ENCODE results near the gene RUSF1.
"Not testable (repeated sequence)": the region's sequence is repeated elsewhere in the genome, so short reads cannot be mapped to it uniquely, and the experiment has no call there.

The RUSF1 gene

DNA sequence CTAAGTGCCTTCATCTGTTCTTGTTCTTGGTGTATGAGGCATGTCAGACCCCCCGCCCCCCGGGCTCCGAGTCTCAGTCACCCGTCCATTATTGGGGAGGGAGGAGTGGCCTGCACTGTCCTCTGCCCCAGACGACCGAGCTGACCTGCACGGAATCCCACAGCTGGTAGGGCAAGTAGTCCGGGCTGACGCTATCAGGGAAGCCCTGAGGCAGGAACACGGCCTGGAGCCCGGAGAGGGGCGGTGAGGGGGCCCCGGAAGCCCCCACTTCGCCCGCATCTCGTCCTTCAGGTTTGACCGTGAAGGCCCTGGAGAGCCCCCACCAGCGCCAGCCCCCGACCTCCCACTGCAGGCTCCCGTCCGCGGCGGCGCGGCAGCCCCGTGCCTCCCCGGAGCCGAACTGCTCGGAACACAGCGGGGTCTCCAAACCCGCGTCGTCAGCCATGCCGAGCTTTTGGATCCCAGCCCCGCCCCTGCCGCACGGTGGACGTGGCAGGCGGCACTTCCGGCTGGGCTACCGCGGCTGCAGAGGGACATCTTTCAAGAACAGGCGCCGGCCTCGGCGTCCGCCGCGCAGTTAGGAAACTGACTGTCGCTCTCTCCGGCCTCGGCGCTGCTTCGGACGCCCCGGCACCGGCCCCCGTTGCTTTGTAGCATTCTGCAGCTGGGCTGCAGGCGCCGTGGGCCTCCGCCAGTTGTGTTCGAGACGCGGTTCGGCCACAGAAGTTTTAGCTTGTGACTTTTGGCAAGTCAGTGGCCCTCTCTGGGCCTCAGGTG lies at the start of gene RUSF1:
Gene RUSF1 (minus strand): TSS at position 463 of the 777 bp plus-strand sequence. CDS start 18 bp downstream, at position 445.
- Mint-ChIP-seq H3K4me3 (peak within 1 kb of the TSS; percentile 94), H3K36me3 (peaks cover 17% of the 10 kb centered on the region), H3K27me3 (no peaks in the 10 kb centered on the region), H3K9me3 (peaks cover 6% of the 10 kb centered on the region), H3K4me1 (peaks cover 55% of the 10 kb centered on the region), H3K27ac (peak within 1 kb of the TSS; percentile 94)
- CTCF ChIA-PET: interaction anchor here (0.8 to 1.5 kb wide), 4 partner anchors 46 to 188 kb away, joined by 3 to 4 read pairs (median 3); partner anchors contain the start of gene ARMC5
- peak; percentile 92 for DNase-seq

DNA sequence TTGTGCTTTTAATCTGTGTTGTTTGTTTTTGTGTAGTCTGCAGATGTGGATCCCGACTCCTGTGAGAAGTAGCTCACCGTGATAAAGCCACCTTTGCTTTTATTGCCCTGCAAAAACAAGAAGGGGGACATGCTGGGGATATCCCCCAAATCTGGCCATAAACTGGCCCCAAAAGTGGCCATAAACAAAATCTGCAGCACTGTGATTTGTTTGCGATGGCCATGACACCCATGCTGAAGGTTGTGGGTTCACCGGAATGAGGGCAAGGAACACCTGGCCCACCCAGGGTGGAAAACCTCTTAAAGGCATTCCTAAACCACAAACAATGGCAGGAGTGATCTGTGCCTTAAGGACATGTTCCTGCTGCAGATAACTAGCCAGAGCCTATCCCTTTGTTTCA lies 34.6 kb upstream of the RUSF1 start:
- H3K4me1 Mint-ChIP-seq: no peaks in the 10 kb centered on the region
- peaks cover 19% of the 10 kb centered on the region for H3K27me3 Mint-ChIP-seq
- H3K9me3 Mint-ChIP-seq: peaks cover 3% of the 10 kb centered on the region
- H3K27ac Mint-ChIP-seq: no peak overlapping the region
- no peak for DNase-seq
- H3K36me3 Mint-ChIP-seq: no peaks in the 10 kb centered on the region
- CTCF ChIA-PET: no interaction called here
- H3K4me3 Mint-ChIP-seq: no peak overlapping the region

DNA sequence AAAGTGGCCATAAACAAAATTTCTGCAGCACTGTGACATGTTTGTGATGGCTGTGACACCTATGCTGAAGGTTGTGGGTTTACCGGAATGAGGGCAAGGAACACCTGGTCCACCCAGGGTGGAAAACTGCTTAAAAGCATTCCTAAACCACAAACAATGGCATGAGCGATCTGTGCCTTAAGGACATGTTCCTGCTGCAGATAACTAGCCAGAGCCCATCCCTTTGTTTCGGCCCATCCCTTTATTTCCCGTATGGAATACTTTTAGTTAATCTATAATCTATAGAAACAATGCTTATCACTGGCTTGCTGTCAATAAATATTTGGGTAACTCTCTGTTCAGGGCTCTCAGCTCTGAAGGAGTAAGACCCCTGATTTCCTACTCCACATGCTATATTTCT lies 31.6 kb upstream of the RUSF1 start:
- H3K4me1 Mint-ChIP-seq, H3K9me3 Mint-ChIP-seq, DNase-seq, H3K27ac Mint-ChIP-seq, CTCF ChIA-PET, H3K4me3 Mint-ChIP-seq, H3K36me3 Mint-ChIP-seq: not testable (repeated sequence)
- H3K27me3 Mint-ChIP-seq: peaks cover 39% of the 10 kb centered on the region

DNA sequence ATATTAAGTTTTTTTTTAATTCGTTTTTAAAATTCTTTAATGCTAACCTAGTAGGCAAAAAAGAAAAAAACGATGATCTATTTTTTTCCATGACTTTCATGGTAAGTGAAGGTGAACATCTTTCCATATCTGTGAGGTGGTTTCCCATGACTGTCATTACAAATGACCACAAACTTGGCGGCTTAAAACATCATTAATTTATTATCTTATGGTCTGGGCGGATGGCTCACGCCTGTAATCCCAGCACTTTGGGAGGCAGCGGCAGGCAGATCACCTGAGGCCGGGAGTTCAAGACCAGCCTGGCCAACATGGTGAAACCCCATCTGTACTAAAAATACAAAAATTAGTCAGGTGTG lies 30.0 kb upstream of the RUSF1 start:
- CTCF ChIA-PET, H3K9me3 Mint-ChIP-seq, H3K36me3 Mint-ChIP-seq, H3K4me3 Mint-ChIP-seq, DNase-seq, H3K4me1 Mint-ChIP-seq, H3K27ac Mint-ChIP-seq: not testable (repeated sequence)
- H3K27me3 Mint-ChIP-seq: peaks cover 42% of the 10 kb centered on the region

GRCh38 chr16:31537362-31538242 lies 29.4 kb upstream of the RUSF1 start:
- Mint-ChIP-seq H3K36me3 (no peaks in the 10 kb centered on the region), H3K27ac (no peak overlapping the region), H3K9me3 (no peaks in the 10 kb centered on the region), H3K4me1 (no peaks in the 10 kb centered on the region), H3K4me3 (no peak overlapping the region), H3K27me3 (peaks cover 42% of the 10 kb centered on the region)
- CTCF ChIA-PET: interaction anchor here (0.8 kb wide), 1 partner anchor 27 kb away, joined by 3 read pairs; no protein-coding TSS in a partner anchor
- no peak for DNase-seq

- H3K36me3 Mint-ChIP-seq: no peaks in the 10 kb centered on the region
- H3K4me3 Mint-ChIP-seq: no peak overlapping the region
- H3K27me3 Mint-ChIP-seq: peaks cover 42% of the 10 kb centered on the region
- DNase-seq: no peak
- no peaks in the 10 kb centered on the region for H3K9me3 Mint-ChIP-seq
- no peak overlapping the region for H3K27ac Mint-ChIP-seq
- H3K4me1 Mint-ChIP-seq: no peaks in the 10 kb centered on the region
- CTCF ChIA-PET: interaction anchor here (0.8 kb wide), 1 partner anchor 26 kb away, joined by 3 read pairs; no protein-coding TSS in a partner anchor
These were observed 28.7 kb upstream of the RUSF1 start for GRCh38 chr16:31536804-31537361.

- no peaks in the 10 kb centered on the region for H3K9me3 Mint-ChIP-seq
- no peaks in the 10 kb centered on the region for H3K36me3 Mint-ChIP-seq
- H3K27me3 Mint-ChIP-seq: peaks cover 42% of the 10 kb centered on the region
- DNase-seq: no peak
- H3K27ac Mint-ChIP-seq: no peak overlapping the region
- H3K4me1 Mint-ChIP-seq: no peaks in the 10 kb centered on the region
- CTCF ChIA-PET: no interaction called here
- H3K4me3 Mint-ChIP-seq: no peak overlapping the region
These were observed 27.5 kb upstream of the RUSF1 start for GRCh38 chr16:31535737-31536136.

- no peak overlapping the region for H3K4me3 Mint-ChIP-seq
- CTCF ChIA-PET: no interaction called here
- peaks cover 52% of the 10 kb centered on the region for H3K27me3 Mint-ChIP-seq
- H3K9me3 Mint-ChIP-seq: no peaks in the 10 kb centered on the region
- H3K4me1 Mint-ChIP-seq: no peaks in the 10 kb centered on the region
- no peak for DNase-seq
- no peaks in the 10 kb centered on the region for H3K36me3 Mint-ChIP-seq
- H3K27ac Mint-ChIP-seq: no peak overlapping the region
These were observed 24.7 kb upstream of the RUSF1 start for GRCh38 chr16:31532896-31533295.

- DNase-seq: no peak
- CTCF ChIA-PET: no interaction called here
These were observed 23.9 kb upstream of the RUSF1 start for GRCh38 chr16:31532120-31532519.

GRCh38 chr16:31531096-31531495 lies 22.9 kb upstream of the RUSF1 start:
- peaks cover 41% of the 10 kb centered on the region for H3K27me3 Mint-ChIP-seq
- H3K27ac Mint-ChIP-seq: no peak overlapping the region
- no peaks in the 10 kb centered on the region for H3K4me1 Mint-ChIP-seq
- no peak overlapping the region for H3K4me3 Mint-ChIP-seq
- H3K36me3 Mint-ChIP-seq: no peaks in the 10 kb centered on the region
- no peak for DNase-seq
- CTCF ChIA-PET: no interaction called here
- no peaks in the 10 kb centered on the region for H3K9me3 Mint-ChIP-seq

More at GRCh38 chr16:31532120-31532519, 23.9 kb upstream of the RUSF1 start:
- peaks cover 49% of the 10 kb centered on the region for H3K27me3 Mint-ChIP-seq
- no peaks in the 10 kb centered on the region for H3K36me3 Mint-ChIP-seq
- no peak overlapping the region for H3K27ac Mint-ChIP-seq
- H3K4me3 Mint-ChIP-seq: no peak overlapping the region
- no peaks in the 10 kb centered on the region for H3K4me1 Mint-ChIP-seq
- no peaks in the 10 kb centered on the region for H3K9me3 Mint-ChIP-seq

DNA sequence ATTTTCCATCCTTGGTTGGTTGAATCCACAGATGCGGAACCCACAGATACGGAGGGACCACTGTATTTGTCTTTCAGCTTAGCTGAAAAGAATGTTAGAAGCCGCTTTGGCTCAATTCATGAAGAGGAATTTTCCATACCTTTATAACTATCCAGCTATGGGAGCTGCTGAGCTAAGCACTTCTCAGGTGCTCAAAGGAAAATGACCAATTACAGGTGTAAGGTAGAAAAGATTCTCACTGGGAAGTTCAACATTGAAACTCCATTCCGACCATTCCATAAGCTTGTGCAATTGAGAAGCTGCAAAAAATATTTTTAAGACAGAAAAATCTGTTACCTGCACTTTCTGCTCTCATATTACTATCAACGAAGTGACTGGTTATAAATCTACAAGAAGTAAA lies 22.2 kb upstream of the RUSF1 start:
- Mint-ChIP-seq H3K4me1 (no peaks in the 10 kb centered on the region), H3K9me3 (no peaks in the 10 kb centered on the region), H3K27ac (no peak overlapping the region), H3K27me3 (peaks cover 35% of the 10 kb centered on the region), H3K36me3 (no peaks in the 10 kb centered on the region), H3K4me3 (no peak overlapping the region)
- CTCF ChIA-PET: no interaction called here
- no peak for DNase-seq

DNA sequence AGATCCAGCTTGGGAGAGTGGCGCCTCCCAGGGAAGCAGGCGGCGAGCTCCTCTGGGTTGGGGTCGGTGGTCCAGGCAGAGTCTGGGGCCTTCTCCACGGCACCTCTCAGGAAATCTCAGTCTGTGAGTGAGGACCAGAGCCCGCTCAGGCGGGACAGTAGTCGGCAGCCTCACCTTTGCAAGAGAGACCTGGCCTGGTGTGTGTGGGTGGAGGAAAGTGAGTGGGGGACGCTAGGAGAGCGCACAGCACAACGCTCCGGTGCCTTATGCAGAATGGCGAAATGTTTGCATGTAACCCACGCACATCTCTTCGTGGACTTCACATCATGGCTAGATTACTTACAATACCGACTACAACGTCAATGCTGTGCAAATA lies 21.7 kb upstream of the RUSF1 start:
- Mint-ChIP-seq H3K27ac (no peak overlapping the region), H3K4me3 (no peak overlapping the region), H3K36me3 (no peaks in the 10 kb centered on the region), H3K4me1 (no peaks in the 10 kb centered on the region), H3K9me3 (no peaks in the 10 kb centered on the region), H3K27me3 (peaks cover 31% of the 10 kb centered on the region)
- DNase-seq: no peak
- CTCF ChIA-PET: no interaction called here

- Mint-ChIP-seq H3K4me1 (no peaks in the 10 kb centered on the region), H3K9me3 (no peaks in the 10 kb centered on the region), H3K4me3 (no peak overlapping the region), H3K27ac (no peak overlapping the region), H3K27me3 (peaks cover 31% of the 10 kb centered on the region), H3K36me3 (no peaks in the 10 kb centered on the region)
- no peak for DNase-seq
- CTCF ChIA-PET: no interaction called here
These were observed 21.1 kb upstream of the RUSF1 start for GRCh38 chr16:31529108-31529936.

GRCh38 chr16:31528523-31529107 lies 20.4 kb upstream of the RUSF1 start:
- Mint-ChIP-seq H3K9me3 (no peaks in the 10 kb centered on the region), H3K27me3 (peaks cover 35% of the 10 kb centered on the region), H3K27ac (no peak overlapping the region), H3K36me3 (no peaks in the 10 kb centered on the region), H3K4me1 (no peaks in the 10 kb centered on the region), H3K4me3 (no peak overlapping the region)
- CTCF ChIA-PET: no interaction called here
- no peak for DNase-seq
